ENCODE data around the gene DCLK3.

The DCLK3 gene, protein sequence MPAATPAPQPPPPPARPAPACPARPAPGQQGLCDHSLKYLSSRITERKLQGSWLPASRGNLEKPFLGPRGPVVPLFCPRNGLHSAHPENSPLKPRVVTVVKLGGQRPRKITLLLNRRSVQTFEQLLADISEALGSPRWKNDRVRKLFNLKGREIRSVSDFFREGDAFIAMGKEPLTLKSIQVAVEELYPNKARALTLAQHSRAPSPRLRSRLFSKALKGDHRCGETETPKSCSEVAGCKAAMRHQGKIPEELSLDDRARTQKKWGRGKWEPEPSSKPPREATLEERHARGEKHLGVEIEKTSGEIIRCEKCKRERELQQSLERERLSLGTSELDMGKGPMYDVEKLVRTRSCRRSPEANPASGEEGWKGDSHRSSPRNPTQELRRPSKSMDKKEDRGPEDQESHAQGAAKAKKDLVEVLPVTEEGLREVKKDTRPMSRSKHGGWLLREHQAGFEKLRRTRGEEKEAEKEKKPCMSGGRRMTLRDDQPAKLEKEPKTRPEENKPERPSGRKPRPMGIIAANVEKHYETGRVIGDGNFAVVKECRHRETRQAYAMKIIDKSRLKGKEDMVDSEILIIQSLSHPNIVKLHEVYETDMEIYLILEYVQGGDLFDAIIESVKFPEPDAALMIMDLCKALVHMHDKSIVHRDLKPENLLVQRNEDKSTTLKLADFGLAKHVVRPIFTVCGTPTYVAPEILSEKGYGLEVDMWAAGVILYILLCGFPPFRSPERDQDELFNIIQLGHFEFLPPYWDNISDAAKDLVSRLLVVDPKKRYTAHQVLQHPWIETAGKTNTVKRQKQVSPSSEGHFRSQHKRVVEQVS

DNA sequence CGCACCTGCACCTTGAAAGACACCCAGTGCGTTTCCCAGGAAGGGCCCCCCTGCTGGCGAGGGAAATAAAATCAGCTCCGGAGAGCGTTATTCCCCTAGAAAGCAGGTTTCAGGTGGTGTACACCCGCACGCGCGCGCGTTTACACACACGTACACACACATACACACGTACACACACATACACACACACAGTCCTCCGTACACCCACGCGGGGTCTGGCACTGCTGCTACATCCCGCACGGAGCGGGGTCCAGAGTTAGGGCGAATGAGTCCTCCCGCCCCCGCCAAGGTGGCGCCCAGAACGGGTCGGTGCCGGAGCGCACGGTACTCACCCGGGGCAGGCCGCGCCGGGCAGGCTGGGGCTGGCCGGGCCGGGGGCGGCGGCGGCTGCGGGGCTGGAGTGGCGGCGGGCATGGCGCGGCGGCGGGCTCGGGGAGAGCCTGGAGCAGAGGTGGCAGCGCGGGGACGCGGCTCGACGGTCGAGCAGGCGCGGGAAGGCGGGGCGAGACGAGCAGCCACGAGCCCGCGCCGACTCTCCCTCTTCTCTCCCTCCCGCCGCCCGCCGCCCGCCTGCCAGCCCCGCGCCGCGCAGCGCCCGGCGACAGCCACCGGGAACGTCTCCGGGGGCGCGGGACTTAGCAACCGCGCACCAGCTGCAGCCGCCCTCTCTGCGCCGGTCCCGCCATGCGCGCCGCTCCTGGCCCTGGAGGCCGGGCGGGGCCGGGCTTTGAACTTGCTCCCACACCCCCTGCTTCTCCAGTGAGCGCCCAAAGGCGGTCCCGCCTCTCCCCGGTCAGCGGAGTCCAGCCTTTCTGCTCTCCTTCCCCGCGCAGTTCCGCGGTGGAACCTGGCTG, at the start of gene DCLK3:
DCLK3 (minus strand) TSS at position 704 of the 854 bp plus-strand sequence; CDS start at position 414, 290 bp downstream.
- DNase-seq (ENCODE audit: low read depth in 2 of 2), result peak in 1 of 2 donors; percentile 13

DNA sequence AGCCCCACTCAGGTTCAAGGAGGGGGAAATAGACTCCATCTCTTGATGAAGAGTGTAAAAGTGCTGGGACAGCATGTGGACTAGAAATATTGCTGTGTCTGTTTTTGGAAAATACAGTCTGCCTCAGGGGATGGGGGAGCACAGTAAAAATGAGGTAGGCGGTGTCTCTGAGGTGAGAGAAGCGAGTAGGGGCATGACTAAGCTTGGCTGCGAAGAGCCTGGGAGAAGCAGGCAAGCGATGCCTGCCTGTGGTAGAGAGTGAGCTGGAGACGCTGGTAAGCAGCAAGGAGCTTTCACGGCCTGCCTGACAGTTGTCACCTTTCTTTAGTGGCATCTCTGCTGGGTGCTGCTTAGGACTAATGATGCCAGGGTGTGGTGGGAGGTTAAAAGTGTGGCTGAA, 49.0 kb upstream of the DCLK3 start:
- DNase-seq (ENCODE audit: low read depth in 2 of 2), result no peak

DNA sequence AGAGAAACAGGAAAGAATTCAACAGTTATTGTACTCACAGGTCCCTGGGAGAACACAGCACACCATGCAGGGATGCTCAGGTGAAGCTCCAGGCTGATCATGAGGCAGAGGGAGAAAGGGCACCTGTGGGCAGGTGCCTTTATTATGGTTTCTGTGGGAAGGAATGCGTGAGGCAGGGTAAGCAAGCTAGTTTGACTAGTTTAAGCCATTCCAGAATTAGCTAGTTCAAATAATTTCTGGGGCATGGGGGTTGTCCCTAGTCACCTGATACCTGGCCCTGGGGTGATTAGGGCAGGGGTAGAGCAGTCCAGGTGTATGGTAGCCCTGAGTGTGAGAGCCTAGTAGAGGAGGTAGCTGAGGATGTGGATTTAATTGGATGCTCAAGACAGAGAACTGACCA, 47.9 kb upstream of the DCLK3 start:
- DNase-seq (ENCODE audit: low read depth in 2 of 2), result no peak

DNA sequence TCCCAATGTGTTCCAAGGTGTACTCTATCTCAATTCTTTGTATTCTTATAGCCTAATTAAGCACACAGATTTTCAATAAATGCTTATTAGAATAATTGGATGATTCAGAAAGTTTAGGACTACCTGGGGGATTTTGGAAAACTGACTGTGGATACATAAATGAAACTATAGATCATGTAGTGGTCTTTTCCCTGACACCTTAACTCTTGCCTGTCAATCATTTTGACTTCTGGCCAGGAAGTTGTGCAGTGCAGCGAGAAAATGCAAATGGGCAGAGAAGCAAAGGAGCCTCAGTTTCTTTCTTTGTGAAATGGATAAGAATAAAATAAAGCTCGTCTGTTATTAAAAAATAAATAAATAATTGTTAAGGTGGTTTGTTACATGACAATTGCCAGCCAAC, 47.4 kb upstream of the DCLK3 start:
- no peak for DNase-seq (ENCODE audit: low read depth in 2 of 2)

DNA sequence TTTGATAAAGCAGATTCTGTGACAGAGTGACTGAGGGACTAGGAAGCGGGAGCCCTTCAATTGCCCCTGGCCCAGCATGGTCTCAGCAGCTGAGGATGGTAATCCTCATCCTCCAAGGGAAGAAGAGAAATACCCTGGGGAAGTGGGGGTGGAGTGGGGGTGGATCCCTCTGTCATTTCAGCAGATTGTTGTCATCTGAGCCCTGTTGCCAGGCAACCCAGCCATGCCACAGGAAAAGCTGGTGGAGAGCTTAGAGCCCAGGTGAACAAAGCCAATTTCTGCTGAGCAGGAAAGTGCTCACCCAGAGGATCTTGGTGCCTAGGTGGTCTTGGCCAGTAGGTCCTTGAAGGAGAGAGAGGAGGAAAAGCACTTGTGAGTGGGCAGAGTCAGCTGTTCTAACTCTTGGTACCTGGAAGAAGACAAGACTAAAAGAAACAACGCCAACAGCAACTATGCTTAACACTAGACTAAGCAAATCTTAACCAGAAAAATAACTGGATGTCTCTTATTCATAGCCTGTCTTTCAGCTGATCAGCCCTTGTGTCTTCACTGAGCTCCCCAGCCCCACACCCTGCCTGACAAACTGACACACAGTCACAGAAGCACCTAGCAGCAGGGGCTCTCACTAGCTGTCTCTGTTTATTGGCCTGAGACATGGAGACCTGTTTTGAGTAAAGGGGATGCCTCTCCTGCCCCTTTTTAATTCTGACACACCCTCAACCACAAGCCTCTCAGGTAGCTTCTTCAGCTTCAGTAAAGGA, 40.1 kb upstream of the DCLK3 start:
- DNase-seq (ENCODE audit: low read depth in 2 of 2), result no peak

DNA sequence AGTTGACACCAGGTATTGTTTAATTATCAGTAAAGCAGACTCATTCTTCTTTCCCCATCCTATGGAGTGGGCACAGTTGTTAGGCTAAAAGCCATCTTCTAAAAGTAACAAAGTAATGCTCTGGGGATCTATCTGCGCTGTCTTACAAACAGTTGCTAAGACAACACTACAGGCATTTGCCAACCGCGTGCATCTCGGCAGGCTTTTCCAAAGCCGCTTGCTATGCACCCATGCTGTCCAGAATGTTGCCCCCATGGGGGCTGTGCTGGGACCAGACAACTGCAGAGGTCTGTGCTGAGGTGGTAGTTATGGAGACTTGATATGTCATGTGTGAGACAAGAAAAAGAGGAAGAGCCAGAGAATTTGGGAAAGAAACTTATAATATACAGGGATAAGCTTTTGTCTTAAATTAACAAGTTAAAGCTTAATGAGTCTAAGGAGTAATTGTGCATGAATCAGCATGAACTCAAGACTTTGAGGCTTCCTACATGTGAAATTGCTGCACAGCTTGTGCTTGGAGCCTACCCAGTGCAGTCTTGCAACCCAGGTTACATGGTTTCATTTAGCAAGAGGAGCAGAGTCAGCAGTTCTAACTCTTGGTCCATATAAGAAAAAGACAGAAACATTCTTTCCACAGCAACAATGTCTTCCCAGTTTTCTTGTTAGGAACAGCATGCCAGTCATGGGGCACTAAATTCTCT, 38.9 kb upstream of the DCLK3 start:
- no peak for DNase-seq (ENCODE audit: low read depth in 2 of 2)

DNA sequence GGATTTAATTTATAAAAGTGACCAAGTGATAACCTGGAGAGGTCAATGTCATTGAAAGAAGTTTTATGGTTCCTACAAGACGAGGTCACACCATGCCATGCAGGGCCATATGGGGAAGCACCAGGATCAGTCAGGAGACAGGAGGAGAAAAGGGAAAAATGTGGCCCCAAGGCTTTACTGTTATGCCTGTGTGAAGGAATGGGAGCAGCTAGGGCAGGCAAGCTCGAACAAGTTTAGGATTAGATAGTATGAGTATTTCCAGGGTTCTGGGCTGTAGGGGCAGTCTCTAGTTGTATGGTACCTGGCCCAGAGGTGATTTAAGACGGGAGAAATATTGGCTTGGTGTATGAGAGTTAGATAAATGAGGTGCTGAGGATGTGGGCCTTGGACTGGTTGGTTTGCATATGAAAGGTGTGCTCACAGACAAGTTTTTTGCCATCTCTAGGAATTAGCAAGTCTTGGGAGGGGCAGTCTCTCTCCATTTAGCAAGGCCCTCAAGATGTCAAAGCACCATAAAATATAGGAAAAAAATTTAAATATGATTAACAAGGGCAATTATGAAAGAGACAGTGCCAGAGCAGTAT, 36.3 kb upstream of the DCLK3 start:
- no peak for DNase-seq (ENCODE audit: low read depth in 2 of 2)

DNA sequence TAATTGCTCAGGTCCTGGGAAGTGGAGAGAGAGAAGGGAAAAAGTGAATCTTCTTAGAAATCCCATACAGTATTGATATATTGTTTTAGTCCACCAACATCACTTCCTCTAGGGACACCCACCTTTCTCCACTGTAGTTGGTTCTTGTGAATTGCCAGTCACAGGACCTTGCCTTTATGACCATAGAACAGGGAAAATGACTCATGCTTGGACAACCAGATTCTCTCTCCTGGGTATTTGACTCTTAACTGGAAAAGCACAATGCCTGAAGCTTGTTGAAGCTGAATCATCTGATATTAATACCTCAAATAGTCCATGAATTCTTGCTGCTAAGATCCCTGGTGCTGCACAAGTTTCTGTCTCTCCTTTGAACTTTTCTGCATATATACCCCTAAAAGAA, 32.5 kb upstream of the DCLK3 start:
- no peak for DNase-seq (ENCODE audit: low read depth in 2 of 2)

DNA sequence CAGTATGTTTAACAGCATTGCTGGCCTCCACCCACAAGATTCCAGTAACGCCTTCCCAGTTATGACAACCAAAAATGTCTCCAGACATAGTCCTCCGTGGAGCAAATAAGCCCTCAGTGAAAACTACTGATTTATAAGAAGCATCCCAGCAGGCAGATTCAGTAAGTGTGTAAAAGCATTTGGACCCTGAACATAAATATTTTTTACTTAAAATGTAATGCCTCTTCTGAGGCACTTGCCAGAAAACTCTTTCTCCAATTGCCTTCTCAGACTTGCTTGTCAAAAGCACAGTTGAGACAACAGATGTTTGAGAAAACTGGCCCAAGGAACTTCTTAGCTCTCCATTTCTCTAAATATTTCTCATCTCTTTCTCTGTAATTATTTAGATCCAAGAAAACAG, 31.8 kb upstream of the DCLK3 start:
- DNase-seq (ENCODE audit: low read depth in 2 of 2), result no peak

DNA sequence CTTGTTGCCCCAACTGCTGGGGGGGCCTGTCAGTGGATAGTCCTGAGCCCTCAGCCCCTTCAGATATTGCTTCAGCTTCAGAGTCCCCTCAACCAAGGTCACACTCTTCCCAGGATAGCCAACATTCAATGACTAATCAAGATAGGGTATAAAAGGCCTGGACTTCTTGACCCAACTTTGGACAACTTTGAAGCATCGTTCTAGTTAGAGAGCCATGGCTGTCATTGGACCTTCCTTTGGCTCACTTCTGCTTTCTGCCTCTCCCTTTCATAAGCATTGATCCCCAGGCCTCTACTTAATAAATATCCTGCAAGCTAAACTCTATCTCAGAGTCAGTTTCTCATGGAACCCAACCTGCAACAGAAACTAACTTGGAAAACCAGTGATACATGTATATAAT, 31.3 kb upstream of the DCLK3 start:
- no peak for DNase-seq (ENCODE audit: low read depth in 2 of 2)

DNA sequence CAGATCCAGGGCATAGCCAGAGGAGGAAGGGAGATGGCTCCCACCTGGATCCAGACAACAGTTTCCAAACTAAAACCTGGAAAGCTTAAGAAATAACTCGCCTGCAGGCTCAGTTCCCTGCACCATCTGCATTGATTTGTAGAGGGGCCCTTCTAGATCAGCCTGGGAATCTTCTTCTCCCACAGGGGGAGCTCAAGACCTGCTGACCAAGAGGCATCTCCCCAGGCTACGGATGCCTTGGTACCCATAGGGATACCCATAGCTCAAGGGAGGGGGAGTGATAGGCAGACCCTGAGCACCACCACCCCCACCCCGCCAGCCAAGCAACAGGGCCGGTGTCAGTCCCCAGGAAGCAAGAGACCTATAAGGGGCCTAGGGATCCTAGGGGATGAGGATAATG, 28.0 kb upstream of the DCLK3 start:
- DNase-seq (ENCODE audit: low read depth in 2 of 2), result peak in 1 of 2 donors; percentile 8

DNA sequence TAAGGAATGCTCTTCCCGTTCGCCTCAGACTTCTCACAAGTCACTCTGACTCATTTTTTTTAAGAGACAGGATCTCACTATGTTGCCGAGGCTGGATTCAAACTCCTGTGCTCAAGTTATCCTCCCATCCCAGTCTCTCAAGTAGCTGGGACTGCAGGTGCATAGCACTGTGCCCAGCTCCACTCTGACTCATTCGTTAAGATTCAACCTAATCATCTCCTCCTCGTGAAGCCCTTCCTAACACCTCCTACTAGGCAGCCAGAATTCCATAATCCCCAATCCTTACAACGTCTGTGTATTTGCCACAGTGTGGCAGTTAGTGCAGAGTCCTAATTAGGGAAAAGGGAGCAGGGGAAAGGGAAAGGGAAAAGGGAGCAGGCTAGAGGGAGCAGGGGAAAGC, 26.4 kb upstream of the DCLK3 start:
- no peak for DNase-seq (ENCODE audit: low read depth in 2 of 2)

DNA sequence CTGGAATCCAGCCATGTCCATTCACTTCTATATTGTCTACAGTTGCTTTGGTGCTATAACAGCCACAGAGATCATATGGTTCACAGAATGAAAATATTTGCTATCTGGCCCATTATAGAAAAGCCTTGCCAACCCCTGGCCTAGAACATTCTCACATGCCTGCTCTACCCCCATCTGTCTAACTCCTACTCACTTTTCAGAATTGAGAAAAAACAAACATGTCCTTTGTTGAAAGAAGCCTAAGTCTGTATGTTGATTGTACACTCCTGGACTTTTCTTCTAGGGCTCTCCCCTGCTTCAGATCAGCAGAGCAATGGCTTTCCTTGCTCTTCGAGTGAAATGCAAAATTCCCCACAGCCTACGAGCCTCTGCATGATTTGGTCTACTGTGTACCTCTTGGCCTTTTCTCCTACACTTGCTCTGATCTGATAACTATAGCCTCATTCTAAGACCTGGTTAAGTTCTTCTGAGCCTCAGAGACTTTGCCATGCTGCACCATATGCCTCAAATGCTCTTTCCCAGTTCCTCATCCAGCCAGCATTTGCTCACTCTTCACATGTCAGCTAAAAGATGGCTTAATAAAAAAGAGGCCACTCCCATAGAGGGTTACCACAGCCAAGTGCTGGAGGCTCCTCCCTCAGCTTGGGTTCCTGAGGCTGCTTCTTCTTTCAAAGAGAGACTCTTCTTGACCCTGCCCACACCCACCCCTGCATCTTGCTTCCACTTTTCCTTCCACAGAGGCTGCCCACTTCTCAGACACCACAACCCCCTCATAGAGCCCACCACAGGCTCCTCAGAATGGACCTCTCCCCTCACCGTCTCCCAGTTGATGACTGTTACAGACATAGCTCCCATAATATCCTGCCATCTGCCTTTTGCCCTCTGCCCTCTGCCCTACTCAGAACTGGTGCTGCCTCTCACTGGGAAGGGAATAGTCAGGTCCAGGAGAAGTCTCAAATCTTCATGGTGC, 22.9 kb upstream of the DCLK3 start:
- no peak for DNase-seq (ENCODE audit: low read depth in 2 of 2)

DNA sequence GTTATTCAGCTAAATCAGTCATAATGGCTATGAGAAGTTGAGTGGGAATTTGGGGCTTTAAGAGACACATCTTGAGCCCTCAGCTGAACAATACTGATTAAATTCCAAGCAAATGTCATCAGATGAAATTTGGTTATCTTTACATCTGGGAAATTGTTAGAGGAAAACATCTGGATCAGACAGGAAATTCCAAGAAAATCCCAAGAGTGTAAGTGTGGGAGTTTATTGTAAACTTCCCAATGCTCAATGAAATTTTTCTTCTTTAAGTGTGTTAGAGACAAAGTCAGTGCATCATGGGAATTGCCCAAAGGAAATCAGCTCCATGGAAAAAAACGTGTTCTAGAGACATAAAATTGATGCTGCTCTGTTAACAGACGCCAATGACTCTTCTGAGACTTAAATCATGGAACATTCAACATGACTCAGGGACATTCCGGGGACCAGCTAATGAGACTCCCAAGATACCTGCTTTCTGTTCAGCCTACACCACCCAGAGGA, 19.8 kb upstream of the DCLK3 start:
- DNase-seq (ENCODE audit: low read depth in 2 of 2), result no peak

DNA sequence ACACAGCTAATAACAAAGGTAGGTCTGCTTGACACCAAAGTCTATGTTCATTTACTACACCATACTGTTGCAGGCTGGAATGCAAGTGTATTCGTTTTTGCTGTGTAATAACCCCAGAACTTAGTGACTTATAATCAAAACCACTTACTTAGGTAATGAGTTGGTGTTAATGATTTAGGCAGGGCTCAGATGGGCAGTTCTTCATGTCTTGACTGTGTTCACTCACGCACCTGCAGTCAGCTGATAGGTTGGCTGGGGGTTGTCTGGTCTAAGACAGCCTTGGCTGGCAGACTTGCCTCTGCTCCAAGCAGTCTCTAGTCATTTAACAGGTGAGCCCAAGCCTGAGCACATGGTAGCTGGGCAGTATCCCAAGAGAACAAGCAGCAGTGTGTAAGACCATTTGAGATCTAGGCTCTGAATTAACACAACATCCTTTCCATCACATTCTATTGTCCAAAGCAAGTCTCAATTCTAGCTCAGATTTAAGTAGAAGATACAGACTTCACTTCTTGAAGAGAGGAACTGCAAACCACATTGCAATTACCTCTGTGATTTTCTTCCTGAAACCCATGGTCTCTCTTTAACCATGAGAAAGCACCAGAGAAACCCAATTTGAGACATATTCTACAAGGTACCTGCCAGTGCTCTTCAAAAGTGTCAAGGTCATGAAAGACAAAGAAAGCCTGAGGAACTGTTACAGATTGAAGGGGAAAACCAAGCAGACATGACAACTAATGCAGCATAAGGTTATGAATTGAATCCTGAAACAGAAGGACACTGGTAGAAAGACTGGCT, 13.3 kb upstream of the DCLK3 start:
- DNase-seq (ENCODE audit: low read depth in 2 of 2), result no peak

DNA sequence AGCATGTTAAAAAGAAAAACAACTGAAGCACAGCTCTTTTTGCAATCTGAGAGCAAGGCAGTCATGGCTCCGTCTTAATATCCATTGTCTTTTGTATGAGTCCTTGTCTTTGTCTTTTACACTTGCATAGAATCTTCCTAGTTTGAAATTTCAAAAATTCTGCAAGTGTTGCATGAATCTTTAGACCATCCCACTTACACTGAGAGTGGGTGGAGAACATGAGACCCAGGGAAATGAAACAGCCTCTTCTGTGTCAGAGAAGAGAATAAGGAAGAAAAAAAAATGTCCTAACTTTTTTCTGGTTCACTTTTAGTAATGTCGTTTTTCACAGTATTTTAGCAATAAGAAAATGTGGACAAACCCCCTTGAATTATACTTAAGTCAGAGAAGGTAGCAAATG, 12.1 kb upstream of the DCLK3 start:
- no peak for DNase-seq (ENCODE audit: low read depth in 2 of 2)

DNA sequence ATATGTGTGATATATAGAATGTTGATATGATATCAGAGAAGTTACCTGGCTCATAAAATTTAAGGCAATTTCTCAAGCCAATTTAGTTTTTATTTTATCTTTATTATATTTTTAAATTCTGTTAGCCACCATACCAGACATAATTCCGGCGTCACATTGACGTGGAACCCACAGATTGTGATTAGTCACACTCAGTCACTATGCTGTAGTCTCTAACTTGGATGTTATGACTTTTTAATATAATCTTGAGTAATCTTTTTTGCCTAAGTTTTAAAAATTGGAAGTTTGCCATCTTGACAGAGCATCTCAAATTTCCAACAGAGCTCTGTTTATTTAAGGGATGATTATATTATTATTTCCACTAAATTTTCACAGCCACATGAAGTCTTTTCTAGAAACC, 9.7 kb upstream of the DCLK3 start:
- DNase-seq (ENCODE audit: low read depth in 2 of 2), result no peak

DNA sequence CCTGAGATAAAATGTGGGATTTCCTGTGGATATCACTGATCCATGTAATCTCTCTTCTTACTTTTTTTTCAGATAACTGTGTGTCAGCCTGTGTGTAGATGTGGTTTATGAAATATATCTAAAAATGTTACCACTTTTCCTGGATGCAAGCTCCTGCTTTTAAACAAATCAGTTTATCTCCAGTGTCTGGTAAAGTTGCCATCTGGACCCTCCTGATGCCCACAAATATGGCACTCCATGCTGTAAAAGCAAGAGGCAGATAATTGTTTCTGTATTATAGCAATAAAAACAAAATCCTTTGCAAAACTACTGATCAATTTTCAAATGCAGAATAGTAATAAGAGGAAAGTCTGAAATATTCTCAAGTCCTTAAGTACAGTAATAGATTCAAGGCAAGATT, 7.6 kb upstream of the DCLK3 start:
- no peak for DNase-seq (ENCODE audit: low read depth in 2 of 2)
